Measurements from ENCODE around the gene NGFR.

DNA sequence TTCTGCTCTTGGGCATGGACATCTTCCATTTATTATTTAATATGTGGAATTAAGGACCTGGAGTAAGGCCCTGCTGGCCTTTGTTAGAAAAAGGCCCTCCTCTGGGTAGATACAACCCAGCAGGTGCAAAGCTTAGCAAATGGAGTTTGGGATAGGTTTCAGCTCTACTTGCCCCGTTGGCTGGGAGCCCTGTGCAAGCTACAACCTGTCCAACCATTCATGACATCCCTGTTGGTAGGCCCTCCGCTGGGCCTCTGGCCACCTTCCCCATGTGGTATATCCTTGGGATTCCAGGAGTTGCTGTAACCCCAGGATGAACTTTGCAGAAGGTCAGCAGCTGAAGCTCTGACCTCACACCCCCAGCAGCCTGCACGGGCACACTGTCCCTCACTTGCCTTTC lies 6.4 kb downstream of the NGFR start:
- TF ChIP-seq CTCF (IDR thresholded peaks at IDR 0.05) = no peak
- TF ChIP-seq POLR2A (IDR thresholded peaks at IDR 0.05) = no peak
